ENCODE measurements around the gene EFCAB11. TPM values are rescaled to one million over a fixed set of nuclear protein-coding genes. Genes with fewer than 3 reads are reported as not detected.

The EFCAB11 gene
- total and polyA plus RNA-seq, 11 donors, result 0.79 to 4.6 (median 3.3) TPM

DNA sequence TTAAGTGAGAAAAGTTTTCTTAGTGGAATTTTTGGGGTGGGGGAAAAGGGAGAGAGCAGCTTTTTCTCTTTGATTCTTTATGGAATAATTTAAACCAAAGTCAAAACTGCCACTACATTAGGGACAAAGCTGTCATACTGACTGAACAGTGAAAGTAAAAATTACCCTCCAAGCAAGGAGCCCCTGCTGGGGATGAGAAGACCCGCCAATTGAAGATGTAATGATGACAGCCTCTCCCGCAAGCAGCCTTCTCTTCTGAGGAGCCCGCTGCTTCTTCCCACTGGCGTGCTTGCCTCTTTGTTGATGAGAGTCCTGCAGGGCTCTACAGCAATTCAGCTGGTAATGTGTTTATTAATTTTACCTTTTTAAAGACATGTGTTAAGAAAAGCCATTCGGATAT is 151.0 kb downstream of the EFCAB11 start:
- H3K27me3 ChIP-seq, result no peaks in the 10 kb centered on the region
- intact Hi-C loops (cut with DNase I), result no loop called here

DNA sequence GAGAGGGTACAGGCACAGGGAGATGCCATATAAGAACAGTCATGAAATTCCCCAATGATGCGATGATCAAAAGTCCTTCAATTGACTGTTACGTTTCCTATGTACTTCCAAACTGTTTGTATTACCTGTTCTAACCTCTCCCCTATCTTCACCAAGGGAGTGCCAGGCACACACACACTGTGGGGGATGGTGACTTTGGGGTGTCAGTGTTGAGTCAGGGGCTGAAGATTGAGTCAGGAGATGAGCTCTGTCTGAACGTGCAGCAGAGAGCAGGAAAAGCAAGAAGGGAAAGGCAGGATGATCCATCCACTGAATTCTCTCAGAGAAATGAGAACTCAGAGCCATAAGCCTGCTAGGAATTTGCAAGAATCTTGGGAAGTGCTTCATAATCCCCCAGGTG is 153.4 kb downstream of the EFCAB11 start:
- no peaks in the 10 kb centered on the region for H3K9me3 ChIP-seq
- H3K4me3 ChIP-seq, result no peak overlapping the region
- no peaks in the 10 kb centered on the region for H3K4me1 ChIP-seq
- no peak for DNase-seq
- intact Hi-C loops (cut with DNase I), result no loop called here
- no peaks in the 10 kb centered on the region for H3K27me3 ChIP-seq
- WGBS, 4 donors, result 83 to 91% (median 88%) methylated on average over 3 of the region's 3 CpGs
- no peak for ATAC-seq
- H3K36me3 ChIP-seq, result no peaks in the 10 kb centered on the region
- H3K27ac ChIP-seq, result no peak overlapping the region
- TF ChIP-seq, protein P1, sequence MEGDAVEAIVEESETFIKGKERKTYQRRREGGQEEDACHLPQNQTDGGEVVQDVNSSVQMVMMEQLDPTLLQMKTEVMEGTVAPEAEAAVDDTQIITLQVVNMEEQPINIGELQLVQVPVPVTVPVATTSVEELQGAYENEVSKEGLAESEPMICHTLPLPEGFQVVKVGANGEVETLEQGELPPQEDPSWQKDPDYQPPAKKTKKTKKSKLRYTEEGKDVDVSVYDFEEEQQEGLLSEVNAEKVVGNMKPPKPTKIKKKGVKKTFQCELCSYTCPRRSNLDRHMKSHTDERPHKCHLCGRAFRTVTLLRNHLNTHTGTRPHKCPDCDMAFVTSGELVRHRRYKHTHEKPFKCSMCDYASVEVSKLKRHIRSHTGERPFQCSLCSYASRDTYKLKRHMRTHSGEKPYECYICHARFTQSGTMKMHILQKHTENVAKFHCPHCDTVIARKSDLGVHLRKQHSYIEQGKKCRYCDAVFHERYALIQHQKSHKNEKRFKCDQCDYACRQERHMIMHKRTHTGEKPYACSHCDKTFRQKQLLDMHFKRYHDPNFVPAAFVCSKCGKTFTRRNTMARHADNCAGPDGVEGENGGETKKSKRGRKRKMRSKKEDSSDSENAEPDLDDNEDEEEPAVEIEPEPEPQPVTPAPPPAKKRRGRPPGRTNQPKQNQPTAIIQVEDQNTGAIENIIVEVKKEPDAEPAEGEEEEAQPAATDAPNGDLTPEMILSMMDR (IDR thresholded peaks at IDR 0.05), result no peak
- TF ChIP-seq POLR2A (IDR thresholded peaks at IDR 0.05), result no peak

More for the DNA sequence above, 151.0 kb downstream of the EFCAB11 start:
- H3K27ac ChIP-seq, result no peak overlapping the region
- peaks cover 0 to 7% (median 0%) of the 10 kb centered on the region in 12 donors for H3K4me1 ChIP-seq
- no peak overlapping the region for H3K4me3 ChIP-seq
- WGBS, 4 donors, result 91 to 97% (median 92%) methylated on average over 5 of the region's 5 CpGs
- ATAC-seq, result no peak
- TF ChIP-seq POLR2A (IDR thresholded peaks at IDR 0.05), result no peak
- TF ChIP-seq, protein P1 (IDR thresholded peaks at IDR 0.05), result no peak
- no peak for DNase-seq
- H3K9me3 ChIP-seq, result no peaks in the 10 kb centered on the region
- no peaks in the 10 kb centered on the region for H3K36me3 ChIP-seq

DNA sequence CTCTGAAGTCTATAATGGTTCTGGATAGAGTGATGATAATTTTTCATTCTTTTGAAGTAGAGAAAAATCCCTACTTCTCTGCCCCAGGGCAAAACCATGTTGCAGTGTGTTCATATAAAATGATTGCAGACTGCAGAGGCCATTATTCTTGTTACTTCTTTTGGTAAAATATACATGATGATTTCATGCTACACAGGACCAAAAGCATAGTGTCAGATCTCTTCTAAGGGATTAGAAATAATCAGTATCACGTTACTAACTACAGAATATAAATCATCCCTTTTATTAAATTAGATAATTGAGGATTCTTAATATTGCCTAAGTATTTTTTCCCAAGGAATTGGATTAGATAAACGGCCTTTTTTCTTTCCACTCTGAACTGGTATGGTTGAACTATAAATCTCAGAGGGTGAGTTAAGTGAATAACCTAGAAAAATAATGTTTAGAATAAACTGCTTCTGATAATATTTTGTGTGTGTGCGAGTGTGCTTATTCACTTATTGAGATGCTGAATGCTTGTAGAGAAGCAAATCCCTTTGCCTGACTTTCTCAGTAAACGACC is 156.2 kb downstream of the EFCAB11 start:
- intact Hi-C loops (cut with DNase I), result no loop called here

DNA sequence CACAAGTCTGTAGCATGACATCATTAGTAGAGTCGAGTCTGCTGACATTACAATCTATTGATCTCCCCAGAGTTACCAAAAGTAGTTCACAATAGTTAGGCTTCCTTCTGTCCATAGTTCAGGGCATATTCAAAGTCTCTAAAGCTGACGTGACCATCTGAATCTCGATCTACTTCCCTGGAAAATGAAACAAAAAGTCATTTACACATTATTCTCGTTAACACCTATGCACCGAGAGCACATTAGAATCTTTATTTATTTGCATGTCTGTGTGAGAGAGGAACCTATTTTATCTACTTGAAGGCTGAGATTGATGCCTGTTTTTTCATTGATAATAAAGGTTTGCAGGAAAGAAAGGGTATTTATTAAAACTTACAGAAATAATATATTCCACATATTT is 157.4 kb downstream of the EFCAB11 start:
- ATAC-seq (no peak), DNase-seq (no peak)
- H3K4me1 ChIP-seq, result peaks cover 0 to 8% (median 0%) of the 10 kb centered on the region in 12 donors
- no peaks in the 10 kb centered on the region for H3K27me3 ChIP-seq
- intact Hi-C loops (cut with DNase I), result no loop called here
- no peak overlapping the region for H3K4me3 ChIP-seq
- H3K36me3 ChIP-seq, result no peaks in the 10 kb centered on the region
- TF ChIP-seq, protein P1 (IDR thresholded peaks at IDR 0.05), result no peak
- TF ChIP-seq POLR2A (IDR thresholded peaks at IDR 0.05), result no peak
- H3K27ac ChIP-seq, result no peak overlapping the region
- 73 to 92% (median 74%) methylated on average over 5 of the region's 5 CpGs for WGBS, 4 donors
- no peaks in the 10 kb centered on the region for H3K9me3 ChIP-seq

More for the DNA sequence above, 156.2 kb downstream of the EFCAB11 start:
- 83 to 88% (median 86%) methylated on average over 4 of the region's 4 CpGs for WGBS, 4 donors
- no peaks in the 10 kb centered on the region for H3K9me3 ChIP-seq
- peaks cover 0 to 8% (median 0%) of the 10 kb centered on the region in 12 donors for H3K4me1 ChIP-seq
- H3K4me3 ChIP-seq, result no peak overlapping the region
- H3K27me3 ChIP-seq, result no peaks in the 10 kb centered on the region
- H3K27ac ChIP-seq, result no peak overlapping the region
- DNase-seq (no peak), ATAC-seq (no peak)
- TF ChIP-seq, protein P1 (IDR thresholded peaks at IDR 0.05), result no peak
- H3K36me3 ChIP-seq, result no peaks in the 10 kb centered on the region
